Ascending aorta (tissue), 2 donors: ENCODE measurements around the gene F5. TPM values are rescaled to one million over a fixed set of nuclear protein-coding genes. Genes with fewer than 3 reads are reported as not detected.

Source experiments
- DNase-seq, 2 donors: peaks; one replicate each; pipeline ENCODE4 v3.0.0-alpha.2; 2019; ENCODE audit warnings: low spot score in 2 of 2
- H3K27ac ChIP-seq, 2 donors: fragments of 200-600 bp; sonication (generic); one replicate each; pipeline ENCODE4 v1.5.1; 2016 to 2017; ENCODE audit warnings: mild to moderate bottlenecking in 1 of 2
- H3K27me3 ChIP-seq: fragments of 200-600 bp; sonication (generic); one replicate; pipeline ENCODE4 v1.5.1; 2017
- H3K36me3 ChIP-seq, 2 donors: fragments of 200-600 bp; sonication (generic); one replicate each; pipeline ENCODE4 v1.5.1; 2016
- H3K4me1 ChIP-seq, 2 donors: fragments of 200-600 bp; sonication (generic); one replicate each; pipeline ENCODE4 v1.5.1; 2016 to 2017; ENCODE audit warnings: mild to moderate bottlenecking in 1 of 2
- H3K4me3 ChIP-seq, 2 donors: fragments of 200-600 bp; sonication (generic); one replicate each; pipeline ENCODE4 v1.5.1; 2016 to 2017; ENCODE audit warnings: mild to moderate bottlenecking in 1 of 2
- H3K9me3 ChIP-seq, 2 donors: fragments of 200-600 bp; sonication (generic); one replicate each; pipeline ENCODE4 v1.5.1; 2016
- intact Hi-C: fragments of 100-400 bp; cut with DNase I; formaldehyde crosslinking; loops from one replicate; pipeline ENCODE4 v1.15.1; 2023
- total RNA-seq: library from RNA; depleted of rRNA; stranded (reverse); fragments of >200 nt; gene quantifications from one replicate; pipeline ENCODE4 v1.1.0, GENCODE V29; 2016
- TF ChIP-seq, protein P1 (sequence below), 3 experiments: fragments of 200-600 bp in 2 of 3; fragments of 450-650 bp in 1 of 3; sonication (generic) in 2 of 3; IDR thresholded peaks; one replicate each; pipeline ENCODE4 v1.5.1; 2016 to 2019; ENCODE audit warnings: antibody characterized with exemption in 3 of 3, mild to moderate bottlenecking in 1 of 3, moderate library complexity in 1 of 3

The F5 gene
- total RNA-seq, 1 donor from 2014 or later = not detected

DNA sequence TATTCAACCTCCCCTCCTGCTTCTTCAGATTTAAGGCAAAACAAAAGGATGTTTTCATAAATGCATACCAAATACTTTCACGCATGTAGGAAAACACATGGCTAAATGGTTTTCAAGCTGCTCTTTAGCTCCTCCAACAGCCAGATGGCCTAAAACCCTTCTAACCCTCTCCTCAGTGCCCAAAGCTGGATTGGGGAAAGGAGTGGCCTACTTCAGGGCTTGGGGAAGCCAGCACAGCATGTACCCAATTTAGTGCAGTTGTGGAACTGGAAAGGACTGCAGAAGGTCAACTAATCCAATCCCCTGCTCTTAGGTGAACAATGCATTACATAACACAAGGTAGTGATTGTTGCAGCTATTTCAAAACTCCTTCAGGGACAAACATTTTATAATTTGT is 9.3 kb downstream of the F5 start:
- H3K4me1 ChIP-seq = no peaks in the 10 kb centered on the region
- H3K27ac ChIP-seq = no peak overlapping the region
- no peak overlapping the region for H3K4me3 ChIP-seq
- H3K36me3 ChIP-seq = no peaks in the 10 kb centered on the region
- DNase-seq = no peak
- intact Hi-C loops = no loop called here
- H3K27me3 ChIP-seq = no peaks in the 10 kb centered on the region
- no peaks in the 10 kb centered on the region for H3K9me3 ChIP-seq
- TF ChIP-seq, protein P1, sequence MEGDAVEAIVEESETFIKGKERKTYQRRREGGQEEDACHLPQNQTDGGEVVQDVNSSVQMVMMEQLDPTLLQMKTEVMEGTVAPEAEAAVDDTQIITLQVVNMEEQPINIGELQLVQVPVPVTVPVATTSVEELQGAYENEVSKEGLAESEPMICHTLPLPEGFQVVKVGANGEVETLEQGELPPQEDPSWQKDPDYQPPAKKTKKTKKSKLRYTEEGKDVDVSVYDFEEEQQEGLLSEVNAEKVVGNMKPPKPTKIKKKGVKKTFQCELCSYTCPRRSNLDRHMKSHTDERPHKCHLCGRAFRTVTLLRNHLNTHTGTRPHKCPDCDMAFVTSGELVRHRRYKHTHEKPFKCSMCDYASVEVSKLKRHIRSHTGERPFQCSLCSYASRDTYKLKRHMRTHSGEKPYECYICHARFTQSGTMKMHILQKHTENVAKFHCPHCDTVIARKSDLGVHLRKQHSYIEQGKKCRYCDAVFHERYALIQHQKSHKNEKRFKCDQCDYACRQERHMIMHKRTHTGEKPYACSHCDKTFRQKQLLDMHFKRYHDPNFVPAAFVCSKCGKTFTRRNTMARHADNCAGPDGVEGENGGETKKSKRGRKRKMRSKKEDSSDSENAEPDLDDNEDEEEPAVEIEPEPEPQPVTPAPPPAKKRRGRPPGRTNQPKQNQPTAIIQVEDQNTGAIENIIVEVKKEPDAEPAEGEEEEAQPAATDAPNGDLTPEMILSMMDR (IDR thresholded peaks at IDR 0.05) = no peak

DNA sequence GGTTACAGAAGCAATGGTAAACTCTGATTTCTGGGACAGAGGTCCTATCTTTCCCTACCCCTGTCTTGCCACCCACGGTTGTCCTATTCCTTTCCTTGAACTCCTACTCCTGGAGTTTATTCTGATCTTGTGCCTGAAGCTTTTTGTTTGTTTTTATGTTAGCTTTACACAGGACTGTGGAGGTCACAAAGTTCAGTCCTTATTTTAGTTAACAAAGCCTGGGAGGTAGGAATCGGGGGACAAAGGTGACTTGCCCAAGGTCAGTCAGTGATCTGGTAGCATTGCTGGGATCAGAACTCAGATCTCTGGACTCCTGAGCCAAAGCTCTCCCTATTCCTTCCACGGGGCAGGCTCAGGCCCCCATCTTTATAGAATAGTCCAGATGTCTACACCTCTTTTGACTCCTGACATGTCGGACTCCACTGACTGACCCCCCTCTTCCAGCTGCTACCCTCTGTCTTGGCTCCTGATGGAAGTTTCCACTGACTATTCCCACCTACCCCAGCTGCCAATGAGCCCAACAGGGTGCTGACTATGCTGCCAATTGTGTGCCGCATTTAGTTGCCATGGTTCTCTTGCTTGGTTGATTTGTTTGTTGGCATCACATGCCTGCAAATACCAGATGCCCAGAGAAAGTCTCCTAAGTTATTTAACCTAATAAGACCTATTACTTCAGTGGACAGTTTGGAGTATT is 9.9 kb downstream of the F5 start:
- Histone ChIP-seq H3K4me1 (no peaks in the 10 kb centered on the region), H3K27me3 (no peaks in the 10 kb centered on the region), H3K27ac (no peak overlapping the region), H3K36me3 (no peaks in the 10 kb centered on the region), H3K9me3 (no peaks in the 10 kb centered on the region), H3K4me3 (no peak overlapping the region)
- intact Hi-C loops = no loop called here
- TF ChIP-seq, protein P1 (IDR thresholded peaks at IDR 0.05) = no peak
- no peak for DNase-seq

DNA sequence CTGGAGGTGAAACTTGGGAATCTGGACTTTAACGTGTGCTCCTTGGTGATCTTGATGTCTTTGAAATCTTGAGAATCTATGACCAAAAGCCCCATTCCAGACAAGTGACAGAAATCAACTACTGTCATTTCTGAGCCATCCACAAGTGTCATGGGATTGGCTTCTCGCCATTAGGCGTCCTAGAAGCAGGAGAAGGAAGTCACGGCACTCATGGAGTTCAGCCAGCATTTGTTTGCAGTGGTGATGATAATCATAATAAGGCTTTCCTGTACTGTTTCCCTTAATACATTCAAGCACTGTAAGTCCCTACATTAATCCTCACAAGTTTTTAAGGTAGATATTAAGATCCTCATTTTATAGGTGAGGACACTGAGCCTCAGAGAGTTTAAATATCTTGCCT is 11.9 kb downstream of the F5 start:
- Histone ChIP-seq H3K9me3 (no peaks in the 10 kb centered on the region), H3K36me3 (no peaks in the 10 kb centered on the region), H3K27ac (no peak overlapping the region), H3K4me1 (no peaks in the 10 kb centered on the region), H3K27me3 (no peaks in the 10 kb centered on the region), H3K4me3 (no peak overlapping the region)
- intact Hi-C loops = no loop called here
- TF ChIP-seq, protein P1 (IDR thresholded peaks at IDR 0.05) = no peak
- no peak for DNase-seq

DNA sequence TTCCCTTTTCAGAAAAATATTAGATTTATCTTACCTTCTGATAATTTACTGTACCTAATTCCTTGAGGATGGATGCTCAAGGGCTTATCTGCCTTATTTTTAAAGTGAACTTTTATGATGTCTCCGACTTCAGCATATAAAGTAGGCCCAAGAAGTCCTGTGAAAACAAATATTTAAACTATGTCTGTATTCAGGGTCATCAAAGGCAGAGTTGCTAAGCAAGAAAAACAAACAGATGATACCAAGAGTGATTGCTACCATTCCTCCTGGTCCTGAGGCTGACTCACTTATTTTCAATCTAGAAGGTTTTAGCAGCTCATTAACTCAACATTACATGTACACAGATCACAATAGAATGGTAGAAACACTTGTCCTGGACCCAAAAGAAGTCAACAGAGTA is 14.1 kb downstream of the F5 start:
- Histone ChIP-seq H3K4me3 (no peak overlapping the region), H3K4me1 (no peaks in the 10 kb centered on the region), H3K36me3 (no peaks in the 10 kb centered on the region), H3K27me3 (no peaks in the 10 kb centered on the region), H3K9me3 (no peaks in the 10 kb centered on the region), H3K27ac (no peak overlapping the region)
- DNase-seq = no peak
- intact Hi-C loops = no loop called here
- TF ChIP-seq, protein P1 (IDR thresholded peaks at IDR 0.05) = no peak

DNA sequence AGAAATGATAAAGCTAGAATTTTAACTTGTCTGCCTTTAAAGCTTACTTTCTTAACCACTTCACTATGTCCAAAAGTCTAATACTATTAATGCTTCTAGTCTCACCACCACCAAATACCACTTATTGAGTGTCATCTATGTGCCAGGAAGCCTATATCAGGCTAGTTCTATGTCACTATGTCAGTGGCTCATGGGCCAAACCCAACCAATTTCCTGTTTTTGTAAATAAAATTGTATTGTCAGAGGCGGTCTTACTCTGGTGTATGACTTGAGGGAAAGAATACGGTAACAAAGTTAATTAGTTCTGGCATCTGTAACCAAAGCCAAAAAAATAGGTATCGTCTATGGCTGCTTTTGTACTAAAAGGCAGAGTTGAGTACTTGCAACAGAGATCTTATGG is 14.8 kb downstream of the F5 start:
- no peaks in the 10 kb centered on the region for H3K36me3 ChIP-seq
- H3K27ac ChIP-seq = no peak overlapping the region
- H3K4me3 ChIP-seq = no peak overlapping the region
- no peak for DNase-seq
- TF ChIP-seq, protein P1 (IDR thresholded peaks at IDR 0.05) = no peak
- H3K4me1 ChIP-seq = no peaks in the 10 kb centered on the region
- H3K27me3 ChIP-seq = no peaks in the 10 kb centered on the region
- H3K9me3 ChIP-seq = no peaks in the 10 kb centered on the region
- intact Hi-C loops = no loop called here

DNA sequence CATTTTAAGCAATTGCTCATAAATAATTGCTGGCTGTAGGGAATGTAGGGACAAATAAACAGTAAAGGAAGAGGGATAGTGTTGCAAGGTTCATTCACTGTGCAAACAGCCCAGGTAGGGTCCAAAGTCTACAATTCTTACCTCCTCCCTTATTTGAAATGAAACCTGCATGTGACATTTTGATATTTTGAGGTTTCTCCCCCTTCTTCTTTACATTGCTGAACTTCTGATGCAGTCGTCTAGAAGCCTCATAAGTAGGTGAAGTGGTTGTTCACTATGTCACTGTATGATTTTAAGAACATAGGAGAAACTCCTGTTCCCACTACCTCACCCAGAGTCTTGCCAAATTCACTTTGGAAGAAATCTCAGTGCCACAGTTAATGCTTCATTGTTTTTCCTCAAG is 16.1 kb downstream of the F5 start:
- TF ChIP-seq, protein P1 (IDR thresholded peaks at IDR 0.05) = no peak
- no peak overlapping the region for H3K4me3 ChIP-seq
- no peak overlapping the region for H3K27ac ChIP-seq
- no peaks in the 10 kb centered on the region for H3K9me3 ChIP-seq
- no peak for DNase-seq
- no peaks in the 10 kb centered on the region for H3K27me3 ChIP-seq
- no peaks in the 10 kb centered on the region for H3K4me1 ChIP-seq
- H3K36me3 ChIP-seq = no peaks in the 10 kb centered on the region
- intact Hi-C loops = no loop called here
